Heart left ventricle (tissue), 13 donors: Measurements from ENCODE around the gene IGLL1.

ENCODE experiments used
- CTCF ChIP-seq, 12 donors: fragments of 200-600 bp; sonication (generic) in 4 of 12; IDR thresholded peaks; one replicate each; pipeline versions ENCODE4 v1.5.0 to v1.8.0; 2018 to 2022; ENCODE audit warnings: antibody characterized with exemption in 12 of 12, mild to moderate bottlenecking in 5 of 12
- POLR2A ChIP-seq, 2 donors: fragments of 450-650 bp; IDR thresholded peaks; one replicate each; pipeline ENCODE4 v1.6.1; 2017; ENCODE audit warnings: antibody characterized with exemption in 2 of 2, mild to moderate bottlenecking in 2 of 2, moderate library complexity in 2 of 2
- donor health status: ischemic (EF 13 %, LVEDD 7.1; RV severe dilation, severe dysfunction).
- donor health status: DM: no; HTN: yes; CAD: no.
- donor health status: DM: no; HTN: no; CAD: no.
- donor health status: ischemic (EF 25% LVEDD 6.9; RV normal size, moderate dysfunction).
- donor health status: ischemic (EF 25% LVEDD 5.7; RV mildly dilated, moderate dysfunction).
- donor health status: ischemic (EF 35%, LVEDD 5.7; RV mildly dilated, moderate dysfunction).
- donor health status: nonischemic (EF 11% LVEDD 7.7; RV severe dilation, severe dysfunction).
- donor health status: DM: yes; HTN: yes; CAD: no.
- donor health status: PGD.
- donor health status: ischemic (EF 29% LVEDD 5.4; RV normal size, mild dysfunction).
- donor health status: nonischemic (EF 23%, LVEDD 6.1; RV moderate dilation, normal function).

DNA sequence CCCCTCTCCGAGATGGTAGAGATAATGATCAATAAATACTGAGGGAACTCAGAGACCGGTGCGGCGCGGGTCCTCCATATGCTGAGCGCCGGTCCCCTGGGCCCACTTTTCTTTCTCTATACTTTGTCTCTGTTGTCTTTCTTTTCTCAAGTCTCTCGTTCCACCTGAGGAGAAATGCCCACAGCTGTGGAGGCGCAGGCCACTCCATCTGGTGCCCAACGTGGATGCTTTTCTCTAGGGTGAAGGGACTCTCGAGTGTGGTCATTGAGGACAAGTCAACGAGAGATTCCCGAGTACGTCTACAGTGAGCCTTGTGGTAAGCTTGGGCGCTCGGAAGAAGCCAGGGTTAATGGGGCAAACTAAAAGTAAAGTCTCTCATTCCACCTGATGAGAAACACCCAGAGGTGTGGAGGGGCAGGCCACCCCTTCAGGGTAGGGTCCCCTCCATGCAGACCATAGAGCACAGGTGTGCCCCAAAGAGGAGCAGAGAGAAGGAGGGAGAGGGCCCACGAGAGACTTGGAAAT lies 43.2 kb downstream of the IGLL1 start:
- TF ChIP-seq CTCF (IDR thresholded peaks at IDR 0.05) (no peak), POLR2A (IDR thresholded peaks at IDR 0.05) (no peak)
